ENCODE measurements around the gene GRK3. TPM values are rescaled to one million over a fixed set of nuclear protein-coding genes. Genes with fewer than 3 reads are reported as not detected.

GRK3 gene
- total RNA-seq, 4 donors from 2014 or later: 2.0 to 12.4 (median 3.6) TPM

- no peak for DNase-seq
- no peak overlapping the region for H3K27ac ChIP-seq
- H3K27me3 ChIP-seq: no peaks in the 10 kb centered on the region
- no peaks in the 10 kb centered on the region for H3K36me3 ChIP-seq
- H3K9me3 ChIP-seq: no peaks in the 10 kb centered on the region
- H3K4me1 ChIP-seq: no peaks in the 10 kb centered on the region
- TF ChIP-seq CTCF (IDR thresholded peaks at IDR 0.05) (no peak), POLR2A (IDR thresholded peaks at IDR 0.05) (no peak)
- H3K4me3 ChIP-seq: no peak overlapping the region
Measured at GRCh38 chr22:25714739-25715138, 150.3 kb downstream of the GRK3 start.

GRCh38 chr22:25716637-25717036, 152.2 kb downstream of the GRK3 start:
- H3K27ac ChIP-seq: no peak overlapping the region
- no peak overlapping the region for H3K4me3 ChIP-seq
- TF ChIP-seq POLR2A (IDR thresholded peaks at IDR 0.05) (no peak), CTCF (IDR thresholded peaks at IDR 0.05) (no peak)
- H3K4me1 ChIP-seq: no peaks in the 10 kb centered on the region
- no peak for DNase-seq
- H3K9me3 ChIP-seq: no peaks in the 10 kb centered on the region
- H3K36me3 ChIP-seq: no peaks in the 10 kb centered on the region
- no peaks in the 10 kb centered on the region for H3K27me3 ChIP-seq

GRCh38 chr22:25718135-25718840, 153.8 kb downstream of the GRK3 start:
- Histone ChIP-seq H3K36me3 (no peaks in the 10 kb centered on the region), H3K4me1 (no peaks in the 10 kb centered on the region), H3K27ac (no peak overlapping the region), H3K27me3 (no peaks in the 10 kb centered on the region), H3K4me3 (no peak overlapping the region), H3K9me3 (no peaks in the 10 kb centered on the region)
- DNase-seq: no peak
- TF ChIP-seq POLR2A (IDR thresholded peaks at IDR 0.05) (no peak), CTCF (IDR thresholded peaks at IDR 0.05) (no peak)

GRCh38 chr22:25722223-25722622, 157.7 kb downstream of the GRK3 start:
- no peaks in the 10 kb centered on the region for H3K4me1 ChIP-seq
- no peaks in the 10 kb centered on the region for H3K36me3 ChIP-seq
- no peaks in the 10 kb centered on the region for H3K9me3 ChIP-seq
- TF ChIP-seq CTCF (IDR thresholded peaks at IDR 0.05) (no peak), POLR2A (IDR thresholded peaks at IDR 0.05) (no peak)
- H3K4me3 ChIP-seq: no peak overlapping the region
- no peak overlapping the region for H3K27ac ChIP-seq
- H3K27me3 ChIP-seq: no peaks in the 10 kb centered on the region
- no peak for DNase-seq

GRCh38 chr22:25722626-25723025, 158.2 kb downstream of the GRK3 start:
- no peak overlapping the region for H3K4me3 ChIP-seq
- H3K27ac ChIP-seq: no peak overlapping the region
- H3K4me1 ChIP-seq: no peaks in the 10 kb centered on the region
- no peak for DNase-seq
- H3K9me3 ChIP-seq: no peaks in the 10 kb centered on the region
- TF ChIP-seq CTCF (IDR thresholded peaks at IDR 0.05) (no peak), POLR2A (IDR thresholded peaks at IDR 0.05) (no peak)
- no peaks in the 10 kb centered on the region for H3K36me3 ChIP-seq
- H3K27me3 ChIP-seq: no peaks in the 10 kb centered on the region

Data from Peyer's patch (tissue), 4 donors.